ENCODE results near the gene CORO1A.
A peak's percentile ranks its signal among the peaks of the same experiment; 100 is the strongest.
"Not testable (repeated sequence)": the region's sequence is repeated elsewhere in the genome, so short reads cannot be mapped to it uniquely, and the experiment has no call there.

Gene CORO1A

DNA sequence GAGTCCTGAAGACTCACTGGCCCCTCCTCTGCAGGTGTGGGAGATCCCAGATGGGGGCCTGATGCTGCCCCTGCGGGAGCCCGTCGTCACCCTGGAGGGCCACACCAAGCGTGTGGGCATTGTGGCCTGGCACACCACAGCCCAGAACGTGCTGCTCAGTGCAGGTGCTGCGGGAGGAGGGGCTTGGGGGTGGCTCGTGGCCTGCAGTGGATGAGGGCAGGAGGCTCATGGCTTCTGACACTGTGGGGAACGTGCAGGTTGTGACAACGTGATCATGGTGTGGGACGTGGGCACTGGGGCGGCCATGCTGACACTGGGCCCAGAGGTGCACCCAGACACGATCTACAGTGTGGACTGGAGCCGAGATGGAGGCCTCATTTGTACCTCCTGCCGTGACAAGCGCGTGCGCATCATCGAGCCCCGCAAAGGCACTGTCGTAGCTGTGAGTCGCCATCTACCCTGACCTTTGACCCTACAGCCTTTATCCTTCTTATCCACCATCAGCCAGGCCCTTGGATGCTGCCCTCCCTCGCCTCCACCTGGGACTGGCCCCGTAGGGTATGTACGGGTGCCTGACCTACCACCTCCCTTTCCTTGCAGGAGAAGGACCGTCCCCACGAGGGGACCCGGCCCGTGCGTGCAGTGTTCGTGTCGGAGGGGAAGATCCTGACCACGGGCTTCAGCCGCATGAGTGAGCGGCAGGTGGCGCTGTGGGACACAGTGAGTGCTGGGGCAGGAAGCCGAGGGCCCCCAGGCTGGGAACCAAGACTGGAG, 3.6 kb downstream of the CORO1A start:
- Histone ChIP-seq H2BK15ac (ENCODE audit: low read length) (no peak overlapping the region), H3K18ac (ENCODE audit: low read length) (peak overlapping the region; percentile 70), H4K8ac (ENCODE audit: low read depth, low read length) (no peak overlapping the region), H4K91ac (ENCODE audit: low read depth, low read length, poor library complexity) (no peak overlapping the region), H2BK5ac (ENCODE audit: low read length) (no peak overlapping the region), H2BK12ac (ENCODE audit: low read length) (peak overlapping the region; percentile 14), H2AFZ (ENCODE audit: low read length) (no peak overlapping the region), H3K4me2 (ENCODE audit: insufficient read depth, low read length, poor library complexity, severe bottlenecking) (no peak overlapping the region), H3K23ac (ENCODE audit: low read depth, low read length, poor library complexity) (peak overlapping the region; percentile 73), H3K36me3 (replicated peaks in 1 of 2; ENCODE audit: control insufficient read depth in 2 of 2, insufficient read depth in 2 of 2, low read length in 2 of 2) (peaks cover 8 to 10% of the 10 kb centered on the region in 2 donors), H2AK5ac (ENCODE audit: low read depth, low read length) (peak overlapping the region; percentile 97), H3K9ac (ENCODE audit: low read depth, low read length, poor library complexity) (peak overlapping the region; percentile 24), H3K27ac (replicated peaks; ENCODE audit: low read length) (no peak overlapping the region), H3K4me1 (ENCODE audit: control insufficient read depth in 2 of 2, insufficient read depth in 1 of 2, low read depth in 1 of 2, low read length in 2 of 2) (peaks cover 10 to 12% of the 10 kb centered on the region in 2 donors), H3K79me1 (ENCODE audit: low read depth, low read length) (peaks cover 3% of the 10 kb centered on the region), H3K4me3 (ENCODE audit: low read length in 2 of 2) (peak overlapping the region in 1 of 2 donors; percentile 16), H3K9me3 (replicated peaks in 1 of 2; ENCODE audit: control insufficient read depth in 2 of 2, insufficient read depth in 1 of 2, low read depth in 1 of 2, low read length in 2 of 2) (no peaks in the 10 kb centered on the region), H2BK120ac (ENCODE audit: low read depth, low read length) (no peak overlapping the region), H3K4ac (ENCODE audit: low read length) (no peak overlapping the region), H3K14ac (ENCODE audit: low read length) (no peak overlapping the region), H3K27me3 (ENCODE audit: control insufficient read depth in 3 of 3, insufficient read depth in 3 of 3, low read depth in 1 of 3, low read length in 3 of 3) (peaks cover 0 to 7% (median 5%) of the 10 kb centered on the region in 3 experiments)
- no peak for DNase-seq (ENCODE audit: low spot score)
- WGBS, 2 donors (ENCODE audit: extremely low coverage in 2 of 2, insufficient read length in 2 of 2, insufficient replicate concordance in 1 of 2), result no CpG with 5 or more reads among the region's 36 CpGs

DNA sequence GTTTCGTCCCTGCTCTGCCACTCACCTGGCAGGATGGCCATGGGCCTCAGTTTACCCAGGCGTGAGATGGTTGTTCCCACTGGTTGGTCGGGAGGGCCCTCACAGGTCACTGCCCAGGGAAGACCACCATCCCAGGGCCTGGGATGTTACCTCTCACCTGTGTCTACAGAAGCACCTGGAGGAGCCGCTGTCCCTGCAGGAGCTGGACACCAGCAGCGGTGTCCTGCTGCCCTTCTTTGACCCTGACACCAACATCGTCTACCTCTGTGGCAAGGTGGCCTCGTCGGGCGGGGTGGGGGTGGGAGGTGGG, 4.1 kb downstream of the CORO1A start:
- peaks cover 3% of the 10 kb centered on the region for H3K79me1 ChIP-seq (ENCODE audit: low read depth, low read length)
- no peaks in the 10 kb centered on the region for H3K9me3 ChIP-seq (replicated peaks in 1 of 2; ENCODE audit: control insufficient read depth in 2 of 2, insufficient read depth in 1 of 2, low read depth in 1 of 2, low read length in 2 of 2)
- peak overlapping the region; percentile 92 for H2AK5ac ChIP-seq (ENCODE audit: low read depth, low read length)
- no peak overlapping the region for H2BK12ac ChIP-seq (ENCODE audit: low read length)
- H3K23ac ChIP-seq (ENCODE audit: low read depth, low read length, poor library complexity), result peak overlapping the region; percentile 2
- no peak overlapping the region for H2BK15ac ChIP-seq (ENCODE audit: low read length)
- H3K27ac ChIP-seq (replicated peaks; ENCODE audit: low read length), result no peak overlapping the region
- no peak overlapping the region for H2AFZ ChIP-seq (ENCODE audit: low read length)
- peaks cover 0 to 2% (median 2%) of the 10 kb centered on the region in 3 experiments for H3K27me3 ChIP-seq (ENCODE audit: control insufficient read depth in 3 of 3, insufficient read depth in 3 of 3, low read depth in 1 of 3, low read length in 3 of 3)
- peaks cover 8 to 10% of the 10 kb centered on the region in 2 donors for H3K36me3 ChIP-seq (replicated peaks in 1 of 2; ENCODE audit: control insufficient read depth in 2 of 2, insufficient read depth in 2 of 2, low read length in 2 of 2)
- no CpG with 5 or more reads among the region's 9 CpGs for WGBS, 2 donors (ENCODE audit: extremely low coverage in 2 of 2, insufficient read length in 2 of 2, insufficient replicate concordance in 1 of 2)
- H2BK5ac ChIP-seq (ENCODE audit: low read length), result no peak overlapping the region
- H3K9ac ChIP-seq (ENCODE audit: low read depth, low read length, poor library complexity), result no peak overlapping the region
- H3K4me2 ChIP-seq (ENCODE audit: insufficient read depth, low read length, poor library complexity, severe bottlenecking), result no peak overlapping the region
- no peak overlapping the region for H4K91ac ChIP-seq (ENCODE audit: low read depth, low read length, poor library complexity)
- no peak for DNase-seq (ENCODE audit: low spot score)
- no peak overlapping the region for H3K18ac ChIP-seq (ENCODE audit: low read length)
- peaks cover 10 to 12% of the 10 kb centered on the region in 2 donors for H3K4me1 ChIP-seq (ENCODE audit: control insufficient read depth in 2 of 2, insufficient read depth in 1 of 2, low read depth in 1 of 2, low read length in 2 of 2)
- no peak overlapping the region for H2BK120ac ChIP-seq (ENCODE audit: low read depth, low read length)
- no peak overlapping the region for H4K8ac ChIP-seq (ENCODE audit: low read depth, low read length)
- H3K4ac ChIP-seq (ENCODE audit: low read length), result no peak overlapping the region
- H3K14ac ChIP-seq (ENCODE audit: low read length), result no peak overlapping the region
- H3K4me3 ChIP-seq (ENCODE audit: low read length in 2 of 2), result no peak overlapping the region

DNA sequence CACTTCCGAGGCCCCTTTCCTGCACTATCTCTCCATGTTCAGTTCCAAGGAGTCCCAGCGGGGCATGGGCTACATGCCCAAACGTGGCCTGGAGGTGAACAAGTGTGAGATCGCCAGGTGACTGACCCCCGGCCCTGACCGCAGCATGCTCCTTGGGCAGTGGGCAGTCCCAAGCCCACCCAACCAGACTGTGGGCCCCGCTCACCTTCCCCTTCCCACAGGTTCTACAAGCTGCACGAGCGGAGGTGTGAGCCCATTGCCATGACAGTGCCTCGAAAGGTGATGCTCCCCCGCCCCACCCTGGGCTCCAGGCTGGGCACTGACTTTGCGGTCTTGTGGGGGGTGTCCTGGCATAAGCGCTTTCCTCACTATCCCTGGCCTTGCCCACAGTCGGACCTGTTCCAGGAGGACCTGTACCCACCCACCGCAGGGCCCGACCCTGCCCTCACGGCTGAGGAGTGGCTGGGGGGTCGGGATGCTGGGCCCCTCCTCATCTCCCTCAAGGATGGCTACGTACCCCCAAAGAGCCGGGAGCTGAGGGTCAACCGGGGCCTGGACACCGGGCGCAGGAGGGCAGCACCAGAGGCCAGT, 4.7 kb downstream of the CORO1A start:
- Histone ChIP-seq H3K27me3 (ENCODE audit: control insufficient read depth in 3 of 3, insufficient read depth in 3 of 3, low read depth in 1 of 3, low read length in 3 of 3) (peaks cover 0 to 2% (median 0%) of the 10 kb centered on the region in 3 experiments), H3K79me1 (ENCODE audit: low read depth, low read length) (peaks cover 3% of the 10 kb centered on the region), H4K8ac (ENCODE audit: low read depth, low read length) (no peak overlapping the region), H4K91ac (ENCODE audit: low read depth, low read length, poor library complexity) (no peak overlapping the region), H3K4me2 (ENCODE audit: insufficient read depth, low read length, poor library complexity, severe bottlenecking) (no peak overlapping the region), H3K4me1 (ENCODE audit: control insufficient read depth in 2 of 2, insufficient read depth in 1 of 2, low read depth in 1 of 2, low read length in 2 of 2) (peaks cover 10 to 12% of the 10 kb centered on the region in 2 donors), H2AK5ac (ENCODE audit: low read depth, low read length) (peak overlapping the region; percentile 92), H3K18ac (ENCODE audit: low read length) (no peak overlapping the region), H3K27ac (replicated peaks; ENCODE audit: low read length) (no peak overlapping the region), H2BK15ac (ENCODE audit: low read length) (no peak overlapping the region), H3K36me3 (replicated peaks in 1 of 2; ENCODE audit: control insufficient read depth in 2 of 2, insufficient read depth in 2 of 2, low read length in 2 of 2) (peaks cover 8 to 10% of the 10 kb centered on the region in 2 donors), H2BK120ac (ENCODE audit: low read depth, low read length) (no peak overlapping the region), H3K9ac (ENCODE audit: low read depth, low read length, poor library complexity) (no peak overlapping the region), H3K9me3 (replicated peaks in 1 of 2; ENCODE audit: control insufficient read depth in 2 of 2, insufficient read depth in 1 of 2, low read depth in 1 of 2, low read length in 2 of 2) (no peaks in the 10 kb centered on the region), H3K14ac (ENCODE audit: low read length) (peak overlapping the region; percentile 84), H2BK12ac (ENCODE audit: low read length) (no peak overlapping the region), H3K4me3 (ENCODE audit: low read length in 2 of 2) (no peak overlapping the region), H2BK5ac (ENCODE audit: low read length) (no peak overlapping the region), H3K4ac (ENCODE audit: low read length) (no peak overlapping the region), H3K23ac (ENCODE audit: low read depth, low read length, poor library complexity) (peak overlapping the region; percentile 80), H2AFZ (ENCODE audit: low read length) (no peak overlapping the region)
- no CpG with 5 or more reads among the region's 23 CpGs for WGBS, 2 donors (ENCODE audit: extremely low coverage in 2 of 2, insufficient read length in 2 of 2, insufficient replicate concordance in 1 of 2)
- no peak for DNase-seq (ENCODE audit: low spot score)

- H3K18ac ChIP-seq (ENCODE audit: low read length); H3K36me3 ChIP-seq (replicated peaks in 1 of 2; ENCODE audit: control insufficient read depth in 2 of 2, insufficient read depth in 2 of 2, low read length in 2 of 2); H2BK5ac ChIP-seq (ENCODE audit: low read length); H3K14ac ChIP-seq (ENCODE audit: low read length); H3K79me1 ChIP-seq (ENCODE audit: low read depth, low read length); H3K9me3 ChIP-seq (replicated peaks in 1 of 2; ENCODE audit: control insufficient read depth in 2 of 2, insufficient read depth in 1 of 2, low read depth in 1 of 2, low read length in 2 of 2); H3K9ac ChIP-seq (ENCODE audit: low read depth, low read length, poor library complexity); H2AFZ ChIP-seq (ENCODE audit: low read length); H4K8ac ChIP-seq (ENCODE audit: low read depth, low read length); H3K23ac ChIP-seq (ENCODE audit: low read depth, low read length, poor library complexity); H3K4me2 ChIP-seq (ENCODE audit: insufficient read depth, low read length, poor library complexity, severe bottlenecking); H3K4me3 ChIP-seq (ENCODE audit: low read length in 2 of 2); H2AK5ac ChIP-seq (ENCODE audit: low read depth, low read length); H4K91ac ChIP-seq (ENCODE audit: low read depth, low read length, poor library complexity); H3K4me1 ChIP-seq (ENCODE audit: control insufficient read depth in 2 of 2, insufficient read depth in 1 of 2, low read depth in 1 of 2, low read length in 2 of 2); H2BK120ac ChIP-seq (ENCODE audit: low read depth, low read length); H3K4ac ChIP-seq (ENCODE audit: low read length); H2BK12ac ChIP-seq (ENCODE audit: low read length); H3K27ac ChIP-seq (replicated peaks; ENCODE audit: low read length); H2BK15ac ChIP-seq (ENCODE audit: low read length); H3K27me3 ChIP-seq (ENCODE audit: control insufficient read depth in 3 of 3, insufficient read depth in 3 of 3, low read depth in 1 of 3, low read length in 3 of 3); DNase-seq (ENCODE audit: low spot score): not testable (repeated sequence)
- no CpG with 5 or more reads among the region's 12 CpGs for WGBS, 2 donors (ENCODE audit: extremely low coverage in 2 of 2, insufficient read length in 2 of 2, insufficient replicate concordance in 1 of 2)
Observed at GRCh38 chr16:30191158-30191557, 7.8 kb downstream of the CORO1A start.
